ENCODE results near the gene PCNX4. TPM values are rescaled to one million over a fixed set of nuclear protein-coding genes. Genes with fewer than 3 reads are reported as not detected.
"Not testable (repeated sequence)": the region's sequence is repeated elsewhere in the genome, so short reads cannot be mapped to it uniquely, and the experiment has no call there.

Gene PCNX4
- 55.4 TPM for total RNA-seq

DNA sequence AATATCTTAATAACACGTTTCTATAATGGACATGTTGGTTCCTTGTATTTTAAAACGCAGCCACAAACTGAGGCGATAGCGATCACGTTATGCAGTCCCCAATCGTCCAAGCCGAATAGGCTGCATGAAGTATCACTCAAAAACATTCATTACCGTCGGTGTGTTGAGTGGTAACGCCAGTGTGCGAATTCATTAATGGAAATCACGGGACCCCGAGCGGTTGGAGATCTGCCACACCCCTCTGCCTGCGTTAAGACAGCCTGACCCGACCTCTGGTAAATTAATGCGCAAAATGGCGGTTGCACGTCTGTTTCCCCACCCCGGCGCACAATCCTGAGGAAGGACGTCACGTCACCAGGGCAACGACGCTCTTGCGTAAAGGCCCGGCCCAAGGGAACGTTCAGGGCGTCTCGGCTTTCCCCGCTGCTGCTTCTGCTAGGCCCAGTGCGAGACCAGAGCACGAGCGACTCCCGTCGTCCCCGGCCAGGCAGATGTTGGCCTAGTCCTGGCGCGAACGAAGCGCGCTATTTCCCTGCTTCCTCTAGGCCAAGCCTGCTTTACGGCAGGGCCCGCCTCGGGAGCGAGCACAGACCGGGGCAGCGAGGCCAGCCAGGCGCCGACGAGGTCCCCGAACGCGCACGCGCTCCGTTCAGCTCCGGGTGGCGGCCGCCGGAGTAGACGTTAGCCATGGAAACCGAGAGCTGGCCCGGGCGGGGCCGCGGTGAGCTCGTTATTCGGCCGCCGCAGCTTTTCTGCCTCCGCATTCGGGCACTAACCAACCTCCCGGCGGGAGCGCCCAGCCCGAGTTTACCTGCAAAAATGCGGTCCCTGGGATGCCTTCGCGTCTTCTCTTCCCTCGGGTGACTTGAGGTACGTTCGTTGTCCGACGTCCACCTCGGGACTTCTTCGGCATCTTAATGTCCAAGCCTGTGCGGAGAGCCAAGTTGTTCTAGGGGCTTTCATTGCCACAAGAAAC is at the start of gene PCNX4:
TSS of gene PCNX4 (plus strand) at position 374 of the 976 bp plus-strand sequence. CDS start 15,716 bp downstream, outside the sequence.
- DNase-seq (ENCODE audit: low spot score) (peak; percentile 97), ATAC-seq (peak; percentile 99)
- intact Hi-C loops (cut with DNase I) = no loop called here

DNA sequence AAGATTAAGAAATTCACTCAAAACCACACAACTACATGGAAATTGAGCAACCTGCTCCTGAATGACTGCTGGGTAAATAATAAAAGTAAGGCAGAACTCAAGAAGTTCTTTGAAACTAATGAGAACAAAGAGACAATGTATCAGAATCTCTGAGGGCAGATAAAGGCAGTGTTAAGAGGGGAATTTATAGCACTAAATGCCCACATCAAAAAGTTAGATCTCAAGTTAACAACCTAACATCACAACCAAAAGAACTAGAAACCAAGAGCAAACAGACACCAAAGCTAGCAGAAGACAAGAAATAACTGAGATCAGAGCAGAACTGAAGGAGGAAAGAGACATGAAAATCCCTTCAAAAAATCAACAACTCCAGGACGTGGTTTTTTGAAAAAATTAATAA is 43.7 kb upstream of the PCNX4 start:
- intact Hi-C loops (cut with DNase I); ATAC-seq; DNase-seq (ENCODE audit: low spot score): not testable (repeated sequence)

DNA sequence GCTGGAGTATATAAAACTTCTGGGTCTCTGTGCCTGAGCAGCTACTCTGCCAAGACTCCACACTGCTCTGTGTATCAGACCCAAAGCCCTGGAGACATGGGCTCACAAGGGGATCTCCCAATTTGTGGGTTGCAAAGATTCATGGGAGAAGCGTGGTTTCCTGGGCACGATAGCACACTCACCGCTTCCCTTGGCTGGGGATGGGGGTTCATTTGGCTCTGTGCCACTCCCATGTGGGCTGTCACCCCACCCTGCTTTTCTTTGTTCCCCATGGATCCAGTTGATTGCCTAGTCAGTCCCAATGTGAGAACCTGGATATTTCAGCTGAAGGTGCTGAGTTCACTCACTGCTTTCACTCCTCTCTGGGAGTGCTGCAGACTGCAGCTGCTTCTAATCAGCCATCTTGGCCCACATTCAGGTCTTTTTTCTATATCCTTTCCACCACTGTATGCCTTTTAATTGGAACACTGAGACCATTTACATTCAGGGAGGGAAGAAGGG is 40.0 kb upstream of the PCNX4 start:
- DNase-seq (ENCODE audit: low spot score) (no peak), ATAC-seq (peak; percentile 32)
- intact Hi-C loops (cut with DNase I) = no loop called here

DNA sequence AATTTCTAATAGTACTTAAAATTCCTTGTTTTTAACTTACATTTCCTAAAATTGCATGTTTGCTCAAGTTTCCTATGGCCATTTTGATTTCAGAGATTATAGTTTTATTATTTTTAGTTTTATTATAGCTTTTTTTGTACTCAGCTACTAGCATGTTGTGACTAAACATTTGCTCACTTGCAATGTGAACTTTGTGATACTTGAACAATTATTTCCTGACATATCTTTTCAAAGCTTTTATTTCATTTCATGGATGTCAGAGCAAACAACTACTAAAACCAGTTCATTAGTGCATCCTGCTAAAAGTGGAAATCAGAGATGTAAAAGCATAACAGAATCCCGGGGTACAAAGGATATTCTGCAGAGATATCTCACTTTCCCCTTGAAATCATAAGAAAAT is 33.6 kb upstream of the PCNX4 start:
- intact Hi-C loops (cut with DNase I) = no loop called here
- DNase-seq (ENCODE audit: low spot score) (no peak), ATAC-seq (no peak)

DNA sequence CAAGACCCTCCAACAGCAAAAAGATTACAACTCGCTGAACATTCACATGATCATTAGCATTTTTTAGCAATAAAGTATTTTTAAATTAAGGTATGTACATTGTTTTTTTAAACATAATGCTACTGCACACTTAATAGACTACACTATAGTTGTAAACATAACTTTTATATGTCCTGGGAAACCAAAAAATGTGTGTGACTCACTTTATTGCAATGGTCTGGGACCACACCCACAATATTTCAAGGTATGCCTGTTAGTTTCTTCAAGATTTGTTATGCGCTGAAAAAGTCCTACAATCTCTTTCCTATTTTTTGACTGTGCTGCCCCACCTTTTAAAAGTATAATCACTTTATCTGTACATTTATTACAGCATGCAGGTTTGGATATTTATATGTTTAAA is 30.4 kb upstream of the PCNX4 start:
- no peak for ATAC-seq
- intact Hi-C loops (cut with DNase I) = loop anchor here (10.0 kb wide), 1 partner anchor 123 kb away; no protein-coding TSS in a partner anchor
- DNase-seq (ENCODE audit: low spot score) = no peak

DNA sequence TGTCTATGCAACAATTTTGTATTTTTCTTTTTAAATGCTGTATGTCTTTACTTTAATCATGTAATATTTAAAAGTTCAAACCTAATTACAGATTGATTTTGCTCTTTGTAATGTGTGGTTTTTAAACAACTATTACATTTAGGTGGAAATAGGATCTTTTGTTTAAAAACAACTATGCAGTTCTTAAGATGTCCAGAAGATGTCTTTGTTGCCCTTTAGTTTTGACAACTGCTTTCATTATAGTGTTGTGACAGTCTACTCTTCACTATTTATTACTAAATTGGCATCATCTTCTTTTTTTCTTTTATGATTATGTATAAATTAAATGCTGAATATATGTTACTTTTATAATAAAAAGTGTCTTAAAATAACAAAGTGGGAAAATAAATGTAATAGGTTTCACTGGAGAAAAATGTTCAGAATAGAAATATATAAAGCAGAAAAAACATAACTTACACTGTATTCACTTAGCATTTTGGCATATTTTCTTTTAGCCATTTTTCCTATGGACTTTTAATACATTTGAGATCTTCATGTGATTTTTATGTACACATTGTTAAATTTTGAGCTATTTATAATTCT is 27.1 kb upstream of the PCNX4 start:
- intact Hi-C loops (cut with DNase I) = loop anchor here (10.0 kb wide), 1 partner anchor 120 kb away; no protein-coding TSS in a partner anchor
- DNase-seq (ENCODE audit: low spot score) = no peak
- peak; percentile 74 for ATAC-seq

DNA sequence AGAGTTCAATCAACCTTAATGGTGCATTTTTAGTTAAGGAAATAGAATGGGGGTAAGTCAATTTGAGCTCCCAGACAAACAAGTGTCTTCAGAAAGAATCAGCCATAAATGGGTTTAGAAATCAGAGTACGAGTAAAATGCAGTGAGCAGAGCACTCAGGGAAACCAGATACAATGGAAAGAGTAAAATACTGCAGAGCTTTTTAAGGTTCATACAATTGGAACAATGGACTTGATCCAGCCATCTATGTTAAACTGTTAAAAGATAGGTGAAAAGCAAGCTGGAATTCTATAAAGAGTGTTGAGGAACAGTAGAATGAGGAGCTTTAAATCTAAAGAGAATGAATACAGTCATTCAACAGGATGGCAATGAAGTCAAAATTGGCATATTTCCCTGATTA is 23.8 kb upstream of the PCNX4 start:
- intact Hi-C loops (cut with DNase I) = loop anchor here (10.0 kb wide), 1 partner anchor 117 kb away; no protein-coding TSS in a partner anchor
- DNase-seq (ENCODE audit: low spot score) (no peak), ATAC-seq (no peak)

DNA sequence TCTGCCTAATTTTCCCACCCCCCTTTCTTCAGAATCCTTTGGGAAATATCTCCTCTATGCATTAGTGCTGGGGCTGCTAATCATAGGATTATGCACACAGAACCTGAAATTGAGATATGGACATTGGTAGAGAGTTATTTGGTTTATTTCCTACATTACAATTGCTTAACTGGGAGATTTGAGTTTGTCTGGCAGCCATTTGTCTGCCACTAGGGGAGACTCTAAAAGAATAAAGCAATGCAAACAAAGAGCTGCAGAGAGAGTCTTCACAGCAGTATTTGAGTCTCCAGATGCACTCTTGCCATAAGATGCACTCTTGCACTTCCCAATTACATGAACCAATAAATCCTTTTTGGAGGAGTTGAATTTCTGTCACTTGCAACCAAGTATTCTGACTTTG is 12.0 kb upstream of the PCNX4 start:
- intact Hi-C loops (cut with DNase I) = no loop called here
- ATAC-seq (no peak), DNase-seq (ENCODE audit: low spot score) (no peak)

DNA sequence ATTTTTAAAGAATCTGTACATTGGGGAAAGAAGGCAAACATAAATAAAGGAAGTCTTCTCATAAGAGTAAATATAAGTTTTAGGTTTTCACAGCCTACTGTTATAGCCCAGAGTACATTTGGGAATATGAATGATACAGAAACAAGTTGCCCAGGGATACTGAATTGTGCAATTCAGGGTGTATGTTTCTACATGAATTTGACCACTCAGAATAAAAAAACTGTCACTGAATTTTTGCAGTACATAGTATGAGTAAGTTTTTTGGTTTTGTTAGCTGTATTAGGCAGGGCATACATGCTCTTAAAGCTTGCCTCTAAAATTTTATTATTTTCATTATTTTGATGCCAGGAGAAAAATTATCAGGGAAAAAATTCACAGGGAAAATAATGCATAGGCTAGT is 6.6 kb upstream of the PCNX4 start:
- ATAC-seq = no peak
- no peak for DNase-seq (ENCODE audit: low spot score)
- intact Hi-C loops (cut with DNase I) = no loop called here

DNA sequence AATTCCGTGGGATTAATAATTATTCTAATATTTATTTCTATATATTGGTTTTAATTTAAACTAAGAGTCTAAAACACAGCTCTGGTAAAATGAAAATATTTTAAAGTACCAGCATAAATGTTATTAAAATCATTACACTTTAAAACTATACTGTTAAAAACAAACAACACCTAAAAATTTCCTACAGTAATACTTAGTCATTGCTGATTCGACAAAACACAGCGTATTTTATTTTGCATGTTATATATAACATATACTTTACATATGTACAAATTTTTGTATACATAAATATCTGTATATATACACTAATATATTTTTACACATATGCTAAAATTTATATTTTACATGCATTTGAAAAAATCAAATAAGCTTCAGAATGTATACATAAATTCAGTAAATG is 6.0 kb upstream of the PCNX4 start:
- no peak for ATAC-seq
- DNase-seq (ENCODE audit: low spot score) = no peak
- intact Hi-C loops (cut with DNase I) = no loop called here

DNA sequence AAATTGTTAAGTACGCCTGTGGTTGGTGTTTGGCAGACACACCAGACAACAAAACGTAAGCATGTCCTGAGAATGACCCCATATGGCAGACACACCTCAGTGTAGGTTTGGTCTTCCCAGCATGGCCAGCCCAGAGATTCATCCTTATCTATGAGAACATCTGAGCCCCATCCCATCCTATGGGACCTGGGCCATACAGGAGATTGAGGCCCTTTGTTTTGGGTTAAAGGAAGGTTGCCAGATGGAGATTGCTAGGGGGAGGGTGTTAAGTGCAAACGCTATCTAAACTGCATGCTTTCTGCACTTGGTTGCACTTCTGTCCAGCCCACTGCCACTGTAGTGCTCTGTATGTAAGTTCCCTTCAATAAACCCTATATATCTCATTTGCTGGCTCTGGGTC is 4.1 kb upstream of the PCNX4 start:
- intact Hi-C loops (cut with DNase I) = no loop called here
- DNase-seq (ENCODE audit: low spot score) = no peak
- ATAC-seq = no peak

DNA sequence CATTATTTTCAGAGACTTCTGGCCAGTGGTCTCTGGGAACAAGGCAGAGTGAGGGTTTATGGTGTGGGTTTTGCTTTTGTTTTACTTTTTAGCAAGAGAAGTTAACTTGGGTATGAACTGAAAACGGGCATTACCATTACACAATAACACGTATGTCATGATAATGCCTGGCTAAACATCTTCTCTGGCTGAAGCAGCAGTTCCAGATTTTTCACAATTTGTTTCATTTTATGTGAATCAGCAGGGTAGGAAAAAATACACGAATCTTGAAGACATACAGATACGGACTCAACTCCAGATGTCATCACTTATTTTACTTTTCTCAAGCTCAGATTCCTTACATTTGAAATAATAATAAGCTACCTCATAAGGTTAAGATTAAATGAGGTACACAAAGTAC is 2.5 kb upstream of the PCNX4 start:
- no peak for ATAC-seq
- no peak for DNase-seq (ENCODE audit: low spot score)
- intact Hi-C loops (cut with DNase I) = no loop called here

DNA sequence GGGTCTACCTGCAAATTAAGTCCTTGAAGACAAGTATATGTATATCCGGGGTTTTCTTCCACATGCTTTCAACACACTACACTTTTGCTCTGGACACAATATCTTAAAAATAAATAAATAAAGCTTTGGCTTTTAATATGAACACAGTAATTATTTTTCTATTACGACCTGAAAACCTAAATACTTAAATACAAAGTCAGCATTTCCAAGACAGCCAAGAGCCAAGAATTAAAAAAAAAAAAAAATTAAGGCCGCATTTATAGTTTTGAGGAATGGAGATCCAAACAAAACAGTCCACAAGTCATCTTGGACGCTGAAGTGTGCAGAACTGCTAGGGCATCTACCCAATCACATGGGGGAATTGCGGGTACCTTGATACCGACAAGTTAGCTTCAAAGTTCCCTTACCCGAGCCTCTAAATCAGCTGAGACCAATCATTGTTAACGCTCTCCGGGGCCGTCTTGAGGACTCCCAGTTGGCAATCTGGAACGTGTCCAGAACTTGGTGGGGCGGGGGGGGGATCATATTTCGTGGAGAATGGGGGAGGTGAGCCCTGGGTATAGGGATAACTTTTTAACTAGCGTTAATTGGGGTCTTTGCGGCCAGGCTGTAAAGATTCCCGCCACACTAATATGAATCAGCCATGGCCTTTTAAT is 731 bp upstream of the PCNX4 start:
- peak; percentile 45 for ATAC-seq

DNA sequence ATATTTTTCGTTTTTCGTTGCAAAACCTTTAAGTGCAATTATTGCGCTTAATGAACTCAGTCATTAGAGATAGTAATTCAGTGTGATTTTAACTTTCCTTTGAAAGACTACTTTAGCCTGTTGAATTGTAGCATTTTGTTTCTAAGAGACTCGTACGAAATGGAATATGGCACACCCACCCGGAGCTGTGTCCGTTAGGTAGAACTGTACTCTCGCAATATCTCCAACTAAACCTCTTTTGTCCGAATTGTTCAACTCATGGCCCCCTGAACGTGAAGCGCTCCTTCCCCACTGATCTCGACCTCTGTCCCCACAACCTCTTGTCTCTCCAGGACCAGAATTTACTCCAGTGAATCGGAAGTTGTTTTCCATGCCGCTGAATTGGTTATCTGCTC is 800 bp downstream of the PCNX4 start:
- intact Hi-C loops (cut with DNase I) = no loop called here
- ATAC-seq (peak; percentile 16), DNase-seq (ENCODE audit: low spot score) (no peak)

More for the DNA sequence above, 731 bp upstream of the PCNX4 start:
- DNase-seq (ENCODE audit: low spot score) = peak; percentile 67
- intact Hi-C loops (cut with DNase I) = no loop called here

DNA sequence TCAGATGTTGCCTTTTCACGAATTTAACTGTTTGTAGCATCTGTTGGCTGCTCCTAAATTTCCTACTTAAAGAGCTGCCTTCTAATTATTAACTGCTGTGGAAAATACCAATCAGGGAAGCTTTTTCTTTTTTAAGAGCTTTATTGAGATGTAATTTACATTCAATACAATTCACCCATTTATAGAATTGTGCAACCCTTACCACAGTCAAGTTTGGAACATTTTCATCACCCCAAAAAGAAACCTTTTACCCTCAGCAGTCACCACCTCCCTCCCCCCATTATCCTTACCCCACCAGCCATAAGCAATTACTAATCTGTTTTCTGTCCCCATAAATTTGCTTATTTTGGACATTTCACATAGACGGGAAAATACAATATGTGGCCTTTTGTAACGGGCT is 1.4 kb downstream of the PCNX4 start:
- DNase-seq (ENCODE audit: low spot score) (no peak), ATAC-seq (no peak)
- intact Hi-C loops (cut with DNase I) = no loop called here

DNA sequence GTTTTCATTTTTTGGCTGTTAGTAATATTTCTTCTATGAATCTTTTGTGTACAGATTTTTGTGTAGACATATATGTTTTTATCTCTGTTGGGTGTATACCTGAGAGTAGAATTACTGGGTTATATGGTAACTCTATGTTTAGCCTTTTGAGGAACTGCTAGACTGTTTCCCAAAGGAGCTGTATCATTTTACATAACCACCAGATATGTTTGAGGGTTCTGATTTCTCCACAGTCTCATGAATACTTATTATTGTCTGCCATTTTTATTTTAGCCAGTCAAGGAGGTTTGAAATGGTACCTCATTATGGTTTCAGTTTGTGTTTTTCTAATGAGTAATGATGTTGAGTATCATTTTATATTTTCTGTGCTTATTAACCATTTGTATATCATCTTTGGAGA is 1.9 kb downstream of the PCNX4 start:
- DNase-seq (ENCODE audit: low spot score) (no peak), ATAC-seq (no peak)
- intact Hi-C loops (cut with DNase I) = no loop called here

DNA sequence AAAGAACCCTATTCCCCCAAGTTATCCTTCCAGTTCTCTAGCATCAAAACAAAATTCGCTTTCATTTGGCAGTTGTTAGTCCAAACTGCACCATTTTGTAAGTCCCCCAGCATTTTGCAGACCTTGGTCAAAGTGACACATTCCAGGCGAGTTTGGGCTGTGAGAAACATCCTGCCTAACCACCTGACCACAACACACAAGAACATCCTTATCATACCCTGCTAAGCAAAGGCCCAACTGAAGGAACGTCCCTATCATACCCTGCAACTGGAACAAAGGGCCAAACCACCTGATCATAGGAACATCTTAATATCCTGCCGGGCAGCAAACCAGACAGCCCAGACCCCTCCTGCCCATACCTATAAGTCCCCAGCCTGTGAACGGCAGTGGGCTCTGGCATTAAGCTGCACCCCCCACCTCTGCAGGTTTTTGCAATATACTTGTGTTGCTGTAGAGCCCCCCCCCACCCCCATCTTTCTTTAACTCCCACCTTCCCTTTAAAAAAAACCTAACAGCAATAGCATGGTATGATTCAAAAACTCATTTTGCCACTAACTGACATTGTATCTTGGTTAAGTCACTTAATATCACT is 2.7 kb downstream of the PCNX4 start:
- intact Hi-C loops (cut with DNase I) = no loop called here
- no peak for DNase-seq (ENCODE audit: low spot score)
- ATAC-seq = no peak

DNA sequence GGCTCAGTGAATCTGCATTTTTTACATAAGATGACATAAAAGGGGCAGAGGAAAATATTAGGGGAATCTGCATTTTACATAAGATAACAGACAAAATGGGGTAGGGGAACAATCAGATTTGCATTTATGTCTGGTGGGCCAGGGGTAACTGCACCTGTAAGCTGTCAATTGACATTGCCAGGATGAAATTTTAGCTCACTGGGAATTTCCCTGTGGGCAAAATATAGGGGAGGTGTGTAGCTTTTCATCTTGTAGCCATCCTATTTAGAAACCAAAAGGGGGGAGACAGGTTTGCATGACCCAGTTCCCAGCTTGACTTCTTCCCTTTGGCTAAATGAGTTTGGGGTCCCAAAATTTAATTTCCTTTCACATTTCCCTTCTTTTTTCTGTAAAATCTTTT is 3.5 kb downstream of the PCNX4 start:
- DNase-seq (ENCODE audit: low spot score) = no peak
- intact Hi-C loops (cut with DNase I) = no loop called here
- no peak for ATAC-seq

DNA sequence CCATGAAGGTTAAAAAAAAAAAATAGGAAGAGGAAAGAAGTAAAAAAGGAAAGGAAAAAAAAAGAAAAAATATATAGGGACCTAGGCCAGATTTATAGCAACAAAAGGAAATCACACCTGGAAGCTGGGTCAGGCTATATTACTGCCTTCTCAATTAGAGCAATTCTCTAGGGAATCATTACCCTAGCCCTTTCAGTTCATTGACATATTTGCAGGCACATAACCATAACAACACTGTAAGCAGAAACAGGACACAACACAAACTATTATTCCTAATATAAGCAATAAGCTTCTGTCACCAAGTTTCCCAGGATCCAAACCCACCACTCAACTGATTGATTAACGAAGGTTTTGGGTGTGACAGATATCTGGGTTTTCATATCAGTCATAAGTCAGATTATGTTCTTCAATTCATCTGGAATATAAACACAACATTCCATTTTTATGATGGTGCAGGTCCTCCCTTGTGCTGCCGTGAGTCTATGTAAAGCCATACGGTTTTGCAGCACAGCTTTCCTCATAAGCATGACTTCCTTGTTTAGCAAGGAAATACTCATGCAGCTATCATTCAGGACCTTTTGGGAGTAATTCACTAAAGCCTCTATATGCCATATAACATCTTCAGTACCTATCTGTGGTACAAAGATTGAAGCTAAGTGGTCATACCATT is 4.2 kb downstream of the PCNX4 start:
- intact Hi-C loops (cut with DNase I) = no loop called here
- ATAC-seq = no peak
- DNase-seq (ENCODE audit: low spot score) = no peak

All from sciatic nerve (tissue), 2 donors.